ENCODE data around the gene TSC22D4.

GRCh38 chr7:100465299-100465698 lies 13.7 kb downstream of the TSC22D4 start:
- TF ChIP-seq EP300 (IDR thresholded peaks at IDR 0.05) (no peak), CTCF (IDR thresholded peaks at IDR 0.05) (no peak), POLR2AphosphoS5 (IDR thresholded peaks at IDR 0.05) (no peak)
